GM10266 (cell line): ENCODE data around the gene XBP1.
"Not testable (repeated sequence)": the region's sequence is repeated elsewhere in the genome, so short reads cannot be mapped to it uniquely, and the experiment has no call there.

Experiments
- DNase-seq: peaks from one replicate; pipeline ENCODE4 v3.0.0; 2012; ENCODE audit errors: extremely low spot score
- TF ChIP-seq, protein P1 (sequence below): IDR thresholded peaks from 2 replicates; pipeline ENCODE4 v1.5.1; 2012; ENCODE audit warnings: mild to moderate bottlenecking, low read depth; ENCODE audit not compliant: control insufficient read depth, insufficient read depth; ENCODE audit errors: missing control alignments

The XBP1 gene

DNA sequence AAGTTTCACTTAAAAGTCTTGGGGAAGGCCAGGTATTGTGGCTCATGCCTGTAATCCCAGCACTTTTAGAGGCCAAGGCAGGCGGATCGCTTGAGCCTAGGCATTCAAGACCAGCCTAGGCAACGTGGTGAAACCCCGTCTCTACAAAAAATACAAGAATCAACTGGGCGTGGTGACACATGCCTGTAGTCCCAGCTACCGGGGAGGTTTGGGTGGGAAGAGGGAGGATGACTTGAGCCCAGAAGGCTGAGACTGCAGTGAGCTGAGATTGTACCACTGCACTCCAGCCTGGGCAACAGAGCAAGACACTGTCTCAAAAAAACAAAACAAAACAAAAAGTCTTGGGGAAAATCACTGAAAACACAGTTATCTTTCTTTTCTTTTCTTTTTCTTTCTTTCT lies 15.4 kb upstream of the XBP1 start:
- TF ChIP-seq, protein P1, sequence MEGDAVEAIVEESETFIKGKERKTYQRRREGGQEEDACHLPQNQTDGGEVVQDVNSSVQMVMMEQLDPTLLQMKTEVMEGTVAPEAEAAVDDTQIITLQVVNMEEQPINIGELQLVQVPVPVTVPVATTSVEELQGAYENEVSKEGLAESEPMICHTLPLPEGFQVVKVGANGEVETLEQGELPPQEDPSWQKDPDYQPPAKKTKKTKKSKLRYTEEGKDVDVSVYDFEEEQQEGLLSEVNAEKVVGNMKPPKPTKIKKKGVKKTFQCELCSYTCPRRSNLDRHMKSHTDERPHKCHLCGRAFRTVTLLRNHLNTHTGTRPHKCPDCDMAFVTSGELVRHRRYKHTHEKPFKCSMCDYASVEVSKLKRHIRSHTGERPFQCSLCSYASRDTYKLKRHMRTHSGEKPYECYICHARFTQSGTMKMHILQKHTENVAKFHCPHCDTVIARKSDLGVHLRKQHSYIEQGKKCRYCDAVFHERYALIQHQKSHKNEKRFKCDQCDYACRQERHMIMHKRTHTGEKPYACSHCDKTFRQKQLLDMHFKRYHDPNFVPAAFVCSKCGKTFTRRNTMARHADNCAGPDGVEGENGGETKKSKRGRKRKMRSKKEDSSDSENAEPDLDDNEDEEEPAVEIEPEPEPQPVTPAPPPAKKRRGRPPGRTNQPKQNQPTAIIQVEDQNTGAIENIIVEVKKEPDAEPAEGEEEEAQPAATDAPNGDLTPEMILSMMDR: no peak
- no peak for DNase-seq

- TF ChIP-seq, protein P1: no peak
- no peak for DNase-seq
Measured at GRCh38 chr22:28815111-28815510, 14.7 kb upstream of the XBP1 start.

GRCh38 chr22:28813772-28814518 lies 13.6 kb upstream of the XBP1 start:
- TF ChIP-seq, protein P1: no peak
- no peak for DNase-seq

DNA sequence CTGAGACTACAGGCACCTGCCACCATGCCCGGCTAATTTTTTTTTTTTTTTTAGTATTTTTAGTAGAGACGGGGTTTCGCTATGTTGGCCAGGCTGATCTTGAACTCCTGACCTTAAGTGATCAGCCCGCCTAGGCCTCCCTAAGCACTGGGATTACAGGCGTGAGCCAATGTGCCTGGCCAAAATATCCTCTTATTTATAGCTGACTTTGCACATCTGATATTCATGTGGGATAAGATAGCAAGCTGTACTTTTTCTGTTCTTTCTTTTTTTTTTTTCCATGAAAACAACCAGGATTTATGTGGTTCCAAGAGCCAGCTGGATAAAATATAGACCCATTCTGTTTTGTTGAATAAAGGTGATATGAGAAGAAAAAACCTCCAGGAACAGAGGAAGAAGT lies 12.1 kb upstream of the XBP1 start:
- DNase-seq: no peak
- TF ChIP-seq, protein P1: no peak

- no peak for DNase-seq
- TF ChIP-seq, protein P1: no peak
Measured at GRCh38 chr22:28810821-28811491, 10.6 kb upstream of the XBP1 start.

DNA sequence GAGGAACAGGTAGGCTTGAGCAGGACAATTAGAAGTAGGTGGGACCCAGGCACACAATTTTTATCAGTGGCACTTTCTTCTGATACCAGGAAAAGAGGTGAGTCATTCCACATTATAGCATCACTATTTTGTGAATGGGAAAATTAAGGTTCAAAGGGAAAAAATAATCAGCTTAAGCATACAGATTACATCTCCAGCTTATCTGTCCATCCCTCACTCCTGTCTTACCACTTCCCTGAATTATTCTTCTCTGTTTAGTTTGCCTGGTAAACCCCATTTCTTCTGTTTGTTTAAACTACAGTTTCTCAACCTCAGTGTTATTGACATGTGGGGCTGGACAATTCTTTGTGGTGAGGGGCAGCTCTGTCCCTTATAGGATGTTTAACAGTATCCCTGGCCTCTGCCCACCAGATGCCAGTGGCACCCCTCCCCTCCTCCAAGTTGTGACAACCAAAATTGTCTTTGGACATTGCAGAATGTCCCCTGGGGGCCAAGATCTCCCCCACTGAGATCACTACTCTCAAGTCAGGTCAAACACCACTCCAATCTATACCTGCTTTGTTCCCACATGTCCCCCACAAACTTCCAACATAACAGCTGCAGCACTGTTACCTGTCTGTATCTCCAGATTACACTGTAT lies 8.5 kb upstream of the XBP1 start:
- no peak for DNase-seq
- TF ChIP-seq, protein P1: no peak

- not testable (repeated sequence) for DNase-seq
Measured at GRCh38 chr22:28805426-28805825, 5.1 kb upstream of the XBP1 start.
